ENCODE data around the gene CDH13. TPM values are rescaled to one million over a fixed set of nuclear protein-coding genes. Genes with fewer than 3 reads are reported as not detected.

Gene CDH13
- total and polyA plus RNA-seq, 9 of the 15 experiments (the other 6 are each of a cell fraction or from before 2014, with no cell fraction given): 0.03 TPM; not detected in 8

GRCh38 chr16:83803811-83804210 is 1177.0 kb downstream of the CDH13 start:
- FAIRE-seq (no peak), DNase-seq (ENCODE audit: extremely low read depth in 1 of 4, low spot score in 3 of 4) (no peak), ATAC-seq (no peak)
- Histone ChIP-seq H3K4me3 (no peak overlapping the region), H3K9ac (ENCODE audit: insufficient read depth in 1 of 2, low read depth in 2 of 2, low read length in 2 of 2) (no peak overlapping the region), H3K27ac (ENCODE audit: extremely low read depth, low read depth, low read length) (no peak overlapping the region), H3K27me3 (ENCODE audit: control insufficient read depth in 2 of 2, insufficient read depth in 2 of 2, low read length in 2 of 2) (peaks cover 20 to 30% of the 10 kb centered on the region in 2 experiments), H3K4me2 (ENCODE audit: insufficient read depth, low read length) (no peak overlapping the region), H3K79me2 (ENCODE audit: control insufficient read depth, insufficient read depth, low read length) (peaks cover 11% of the 10 kb centered on the region), H4K20me1 (replicated peaks; ENCODE audit: control insufficient read depth, insufficient read depth, low read length) (peaks cover 3% of the 10 kb centered on the region; the same call in 1 of the 2 replicates), H3K36me3 (ENCODE audit: control insufficient read depth, insufficient read depth, low read length) (peaks cover 1% of the 10 kb centered on the region; the same call in 1 of the 3 replicates), H3K4me1 (replicated peaks in 1 of 2; ENCODE audit: control insufficient read depth in 2 of 2, insufficient read depth in 2 of 2, low read length in 2 of 2) (peaks cover 4 to 5% of the 10 kb centered on the region in 2 experiments; a peak in 4 of 5 replicates), H3K9me3 (replicated peaks; ENCODE audit: control insufficient read depth, insufficient read depth, low read depth, low read length) (no peaks in the 10 kb centered on the region), H3K9me1 (ENCODE audit: control insufficient read depth, insufficient read depth, low read length) (peaks cover under 1% of the 10 kb centered on the region), H2AFZ (ENCODE audit: low read depth, low read length) (no peak overlapping the region)
- POLR2A ChIA-PET: interaction anchor here (0.7 kb wide), 1 partner anchor 127 kb away, joined by 4 read pairs; no protein-coding TSS in a partner anchor
- 6% methylated on average over 3 of the region's 3 CpGs for WGBS (ENCODE audit: insufficient coverage, low coverage, missing lambda C conversion rate)
- no peak for TF ChIP-seq CEBPZ (IDR thresholded peaks at IDR 0.05; ENCODE audit: borderline replicate concordance, low read depth, low read length)
- TF ChIP-seq EZH2 (IDR thresholded peaks at IDR 0.05; ENCODE audit: borderline replicate concordance, low read depth, low read length): no peak
- no peak for TF ChIP-seq SMARCA4 (IDR thresholded peaks at IDR 0.05)
- no peak for TF ChIP-seq MEIS2 (IDR thresholded peaks at IDR 0.05; ENCODE audit: partially characterized antibody)
- TF ChIP-seq NEUROD1 (IDR thresholded peaks at IDR 0.05; ENCODE audit: borderline replicate concordance, low read depth, low read length, partially characterized antibody): no peak
- TF ChIP-seq ZNF224 (CRISPR knock-in tag; IDR thresholded peaks at IDR 0.05): no peak
- no peak for TF ChIP-seq MECOM (CRISPR knock-in tag; IDR thresholded peaks at IDR 0.05)
- no peak for TF ChIP-seq EP300 (IDR thresholded peaks at IDR 0.05; ENCODE audit: low read length)
- TF ChIP-seq NELFE (IDR thresholded peaks at IDR 0.05; ENCODE audit: insufficient read depth, insufficient read length): no peak
- TF ChIP-seq ZNF778 (CRISPR knock-in tag; IDR thresholded peaks at IDR 0.05): no peak
- TF ChIP-seq CXXC5 (CRISPR knock-in tag; IDR thresholded peaks at IDR 0.05): no peak
- TF ChIP-seq SMARCE1 (IDR thresholded peaks at IDR 0.05): no peak
- no peak for TF ChIP-seq HDAC2 (IDR thresholded peaks at IDR 0.05)
- no peak for TF ChIP-seq BRD4 (IDR thresholded peaks at IDR 0.05)
- TF ChIP-seq ZFP91 (CRISPR knock-in tag; IDR thresholded peaks at IDR 0.05): no peak
- TF ChIP-seq EWSR1 (IDR thresholded peaks at IDR 0.05; ENCODE audit: borderline replicate concordance, low read depth, partially characterized antibody): no peak
- TF ChIP-seq ZNF253 (CRISPR knock-in tag; conservative IDR thresholded peaks at IDR 0.05): no peak
- intact Hi-C loops (cut with micrococcal nuclease) (no loop called here), in situ Hi-C loops (cut with MboI) (no loop called here)
- BruUV-seq (replicated peaks): no TSS peak
- CTCF ChIA-PET (ENCODE audit: low intra/inter-chr PET ratio): no interaction called here

Measured in K562 (cell line).